Esophagus squamous epithelium (tissue), 5 donors: ENCODE results near the gene ZNF784. TPM values are rescaled to one million over a fixed set of nuclear protein-coding genes. Genes with fewer than 3 reads are reported as not detected.

Experiments
- DNase-seq: peaks from one replicate; lab custom pipeline; 2025; lab: John Stamatoyannopoulos, UW
- H3K27ac ChIP-seq, 4 donors: fragments of 200-600 bp; sonication (generic); one replicate each; pipeline ENCODE4 v1.5.1; 2016 to 2019; ENCODE audit warnings: mild to moderate bottlenecking in 1 of 4
- H3K27me3 ChIP-seq, 4 donors: fragments of 200-600 bp; sonication (generic); 1 replicate in 3 of 4; 2 replicates in 1 of 4; pipeline versions ENCODE4 v1.5.1 to v1.6.0; 2017 to 2021; ENCODE audit warnings: antibody characterized with exemption in 1 of 4
- H3K36me3 ChIP-seq, 3 donors: fragments of 200-600 bp; sonication (generic); one replicate each; pipeline ENCODE4 v1.5.1; 2016 to 2019
- H3K4me1 ChIP-seq, 3 donors: fragments of 200-600 bp; sonication (generic); one replicate each; pipeline ENCODE4 v1.5.1; 2017 to 2019
- H3K4me3 ChIP-seq, 4 donors: fragments of 200-600 bp; sonication (generic); 1 replicate in 3 of 4; 2 replicates in 1 of 4; pipeline ENCODE4 v1.5.1; 2016 to 2019; ENCODE audit warnings: mild to moderate bottlenecking in 2 of 4, moderate library complexity in 1 of 4
- H3K9me3 ChIP-seq, 3 donors: fragments of 200-600 bp; sonication (generic); one replicate each; pipeline ENCODE4 v1.5.1; 2016 to 2019
- CTCF ChIP-seq, 6 experiments: fragments of 450-650 bp in 4 of 6; fragments of 200-600 bp in 2 of 6; sonication (generic) in 2 of 6; IDR thresholded peaks; one replicate each; pipeline ENCODE4 v1.5.1; 2016 to 2019; ENCODE audit warnings: antibody characterized with exemption in 6 of 6, mild to moderate bottlenecking in 4 of 6, moderate library complexity in 4 of 6
- POLR2A ChIP-seq, 4 donors: fragments of 450-650 bp; IDR thresholded peaks; one replicate each; pipeline ENCODE4 v1.6.1; 2017; ENCODE audit warnings: antibody characterized with exemption in 4 of 4, mild to moderate bottlenecking in 4 of 4, moderate library complexity in 3 of 4
- WGBS, 2 donors: methylation state at CpG; one replicate each; pipeline ENCODE4 v1.1.5; 2018; 5-methylcytosine and 5-hydroxymethylcytosine counted together
- intact Hi-C: fragments of 100-400 bp; cut with DNase I; formaldehyde crosslinking; loops from one replicate; pipeline ENCODE4 v1.15.0; 2022
- total RNA-seq, 4 donors: library from RNA; depleted of rRNA; stranded (reverse); fragments of >200 nt; gene quantifications; one replicate each; pipeline ENCODE4 v1.1.0, GENCODE V29; 2016
- donor health status: DM: yes; HTN: yes; CAD: no.

ZNF784 gene
- 1 to 10 TPM; 2.9 to 6.9 (median 4.4) TPM for total RNA-seq

GRCh38 chr19:55624109-55625003 is at the start of gene ZNF784:
Gene ZNF784, minus strand, starts transcription at chr19:55624566. Its CDS starts 5 bp downstream, at chr19:55624561.
- TF ChIP-seq CTCF (IDR thresholded peaks at IDR 0.05) = peak in 1 of 6 experiments; percentile 11
- peak in 2 of 4 donors; percentile 32 to 35 for TF ChIP-seq POLR2A (IDR thresholded peaks at IDR 0.05)
- peak within 1 kb of the TSS; percentile 40 to 84 (median 68) for H3K4me3 ChIP-seq
- intact Hi-C loops = no loop called here
- no peaks in the 10 kb centered on the region for H3K27me3 ChIP-seq
- WGBS, 2 donors = 0% methylated on average over 10 to 20 of the region's 56 CpGs
- H3K36me3 ChIP-seq = peaks cover 0 to 25% (median 3%) of the 10 kb centered on the region in 3 donors
- H3K4me1 ChIP-seq = peaks cover 2 to 22% (median 6%) of the 10 kb centered on the region in 3 donors
- peak within 1 kb of the TSS; percentile 95 to 99 (median 97) for H3K27ac ChIP-seq
- peak; percentile 82 for DNase-seq
- no peaks in the 10 kb centered on the region for H3K9me3 ChIP-seq

- H3K4me1 ChIP-seq = peaks cover 32 to 69% (median 33%) of the 10 kb centered on the region in 3 donors
- no peaks in the 10 kb centered on the region for H3K9me3 ChIP-seq
- H3K36me3 ChIP-seq = peaks cover 26 to 70% (median 27%) of the 10 kb centered on the region in 3 donors
- no peak for DNase-seq
- no peaks in the 10 kb centered on the region for H3K27me3 ChIP-seq
- peak overlapping the region in 3 of 4 donors; percentile 14 to 93 (median 82) for H3K27ac ChIP-seq
- TF ChIP-seq CTCF (IDR thresholded peaks at IDR 0.05) (no peak), POLR2A (IDR thresholded peaks at IDR 0.05) (no peak)
- intact Hi-C loops = no loop called here
- no peak overlapping the region for H3K4me3 ChIP-seq
- WGBS, 2 donors = 94 to 100% methylated on average over 1 to 2 of the region's 15 CpGs
Measured at GRCh38 chr19:55673889-55674288, 49.5 kb upstream of the ZNF784 start.

GRCh38 chr19:55673465-55673864 is 49.1 kb upstream of the ZNF784 start:
- WGBS, 2 donors = 68 to 73% methylated on average over 7 to 9 of the region's 9 CpGs
- Histone ChIP-seq H3K4me1 (peaks cover 32 to 67% (median 33%) of the 10 kb centered on the region in 3 donors), H3K27ac (peak overlapping the region in 2 of 4 donors; percentile 14 to 93)

GRCh38 chr19:55672418-55672817 is 48.1 kb upstream of the ZNF784 start:
- Histone ChIP-seq H3K4me1 (peaks cover 27 to 67% (median 31%) of the 10 kb centered on the region in 3 donors), H3K27ac (no peak overlapping the region), H3K9me3 (no peaks in the 10 kb centered on the region), H3K4me3 (no peak overlapping the region), H3K36me3 (peaks cover 28 to 70% (median 34%) of the 10 kb centered on the region in 3 donors), H3K27me3 (no peaks in the 10 kb centered on the region)
- TF ChIP-seq POLR2A (IDR thresholded peaks at IDR 0.05) (no peak), CTCF (IDR thresholded peaks at IDR 0.05) (no peak)
- DNase-seq = no peak
- 82 to 83% methylated on average over 5 of the region's 5 CpGs for WGBS, 2 donors
- intact Hi-C loops = no loop called here

More at GRCh38 chr19:55673465-55673864, 49.1 kb upstream of the ZNF784 start:
- Histone ChIP-seq H3K27me3 (no peaks in the 10 kb centered on the region), H3K36me3 (peaks cover 26 to 70% (median 27%) of the 10 kb centered on the region in 3 donors), H3K4me3 (no peak overlapping the region), H3K9me3 (no peaks in the 10 kb centered on the region)
- intact Hi-C loops = no loop called here
- TF ChIP-seq POLR2A (IDR thresholded peaks at IDR 0.05) (no peak), CTCF (IDR thresholded peaks at IDR 0.05) (no peak)
- no peak for DNase-seq

GRCh38 chr19:55671054-55671378 is 46.6 kb upstream of the ZNF784 start:
- H3K27ac ChIP-seq = no peak overlapping the region
- DNase-seq = no peak
- no peaks in the 10 kb centered on the region for H3K27me3 ChIP-seq
- WGBS, 2 donors = 50 to 60% methylated on average over 2 of the region's 2 CpGs
- H3K4me1 ChIP-seq = peaks cover 13 to 63% (median 18%) of the 10 kb centered on the region in 3 donors
- intact Hi-C loops = no loop called here
- TF ChIP-seq POLR2A (IDR thresholded peaks at IDR 0.05) (no peak), CTCF (IDR thresholded peaks at IDR 0.05) (no peak)
- H3K4me3 ChIP-seq = no peak overlapping the region
- peaks cover 41 to 84% (median 48%) of the 10 kb centered on the region in 3 donors for H3K36me3 ChIP-seq
- no peaks in the 10 kb centered on the region for H3K9me3 ChIP-seq
